ENCODE data around the gene ZFP36L2.

GRCh38 chr2:43194121-43194869 lies 32.1 kb downstream of the ZFP36L2 start:
- no peak for TF ChIP-seq POLR2AphosphoS5 (IDR thresholded peaks at IDR 0.05)
- TF ChIP-seq, protein P1, sequence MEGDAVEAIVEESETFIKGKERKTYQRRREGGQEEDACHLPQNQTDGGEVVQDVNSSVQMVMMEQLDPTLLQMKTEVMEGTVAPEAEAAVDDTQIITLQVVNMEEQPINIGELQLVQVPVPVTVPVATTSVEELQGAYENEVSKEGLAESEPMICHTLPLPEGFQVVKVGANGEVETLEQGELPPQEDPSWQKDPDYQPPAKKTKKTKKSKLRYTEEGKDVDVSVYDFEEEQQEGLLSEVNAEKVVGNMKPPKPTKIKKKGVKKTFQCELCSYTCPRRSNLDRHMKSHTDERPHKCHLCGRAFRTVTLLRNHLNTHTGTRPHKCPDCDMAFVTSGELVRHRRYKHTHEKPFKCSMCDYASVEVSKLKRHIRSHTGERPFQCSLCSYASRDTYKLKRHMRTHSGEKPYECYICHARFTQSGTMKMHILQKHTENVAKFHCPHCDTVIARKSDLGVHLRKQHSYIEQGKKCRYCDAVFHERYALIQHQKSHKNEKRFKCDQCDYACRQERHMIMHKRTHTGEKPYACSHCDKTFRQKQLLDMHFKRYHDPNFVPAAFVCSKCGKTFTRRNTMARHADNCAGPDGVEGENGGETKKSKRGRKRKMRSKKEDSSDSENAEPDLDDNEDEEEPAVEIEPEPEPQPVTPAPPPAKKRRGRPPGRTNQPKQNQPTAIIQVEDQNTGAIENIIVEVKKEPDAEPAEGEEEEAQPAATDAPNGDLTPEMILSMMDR (IDR thresholded peaks at IDR 0.05), result no peak

Data from prostate gland (tissue), 2 donors.